PC-3 (cell line): ENCODE measurements around the gene APBB2. TPM values are rescaled to one million over a fixed set of nuclear protein-coding genes. Genes with fewer than 3 reads are reported as not detected.
"Not testable (repeated sequence)": the region's sequence is repeated elsewhere in the genome, so short reads cannot be mapped to it uniquely, and the experiment has no call there.

ENCODE experiments used
- ATAC-seq: fragments of 200-7000 bp; cut with Tn5 transposase; 2 replicates; pipeline ENCODE4 v1.9.1; 2020; ENCODE audit warnings: mild to moderate bottlenecking, moderate library complexity
- BruUV-seq: library from RNA; stranded (reverse); fragments of 400-500 nt; replicated peaks from 2 replicates; lab custom pipeline; 2021; lab: Mats Ljungman, UMichigan
- CTCF ChIA-PET: fragments of 300-600 bp; sonication (Branson Sonifier 250); formaldehyde crosslinking; loops from one replicate; lab custom pipeline; 2022; ENCODE audit warnings: antibody characterized with exemption; lab: Charles Lee
- POLR2A ChIA-PET: fragments of 300-600 bp; sonication (Branson Sonifier 250); formaldehyde crosslinking; loops from one replicate; lab custom pipeline; 2022; ENCODE audit warnings: antibody characterized with exemption; ENCODE audit not compliant: unreplicated experiment; lab: Charles Lee
- DNase-seq: peaks from one replicate; pipeline ENCODE4 v3.0.0-alpha.2; 2015
- H2AFZ ChIP-seq: fragments of 300-600 bp; sonication (generic); 2 replicates; pipeline ENCODE4 v1.6.0; 2016; ENCODE audit warnings: antibody characterized with exemption, low read length
- H3F3A ChIP-seq: fragments of 300-600 bp; sonication (generic); one replicate; pipeline ENCODE4 v1.6.0; 2017; ENCODE audit warnings: antibody characterized with exemption, low read length, control low read depth, mild to moderate bottlenecking; ENCODE audit not compliant: unreplicated experiment
- H3K27ac ChIP-seq: fragments of 300-600 bp; sonication (generic); 2 replicates; pipeline ENCODE4 v1.5.1; 2016; ENCODE audit warnings: mild to moderate bottlenecking, low read length
- H3K27me3 ChIP-seq: fragments of 300-600 bp; sonication (generic); 2 replicates; pipeline ENCODE4 v1.6.1; 2016; ENCODE audit warnings: low read length, mixed read lengths
- H3K36me3 ChIP-seq: fragments of 300-600 bp; sonication (generic); 2 replicates; pipeline ENCODE4 v1.6.1; 2016; ENCODE audit warnings: low read depth, mixed run types, low read length, mixed read lengths
- H3K4me1 ChIP-seq: fragments of 300-600 bp; sonication (generic); 2 replicates; pipeline ENCODE4 v1.5.1; 2016; ENCODE audit warnings: low read length; ENCODE audit not compliant: insufficient read depth
- H3K4me2 ChIP-seq: fragments of 300-600 bp; sonication (generic); 2 replicates; pipeline ENCODE4 v1.6.0; 2016; ENCODE audit warnings: low read length
- H3K4me3 ChIP-seq: fragments of 300-600 bp; sonication (generic); 2 replicates; pipeline ENCODE4 v1.5.1; 2016; ENCODE audit warnings: mild to moderate bottlenecking, low read length, mixed read lengths
- H3K79me2 ChIP-seq: fragments of 300-600 bp; sonication (generic); 2 replicates; pipeline ENCODE4 v1.6.1; 2017; ENCODE audit warnings: low read length, mixed read lengths
- H3K9ac ChIP-seq: fragments of 300-600 bp; sonication (generic); 2 replicates; pipeline ENCODE4 v1.6.0; 2016; ENCODE audit warnings: mild to moderate bottlenecking, low read length
- H3K9me2 ChIP-seq: fragments of 300-600 bp; sonication (generic); replicated peaks from 2 replicates; pipeline ENCODE4 v1.6.1; 2016; ENCODE audit warnings: mixed run types, low read length, mixed read lengths
- H3K9me3 ChIP-seq: fragments of 300-600 bp; sonication (generic); 2 replicates; pipeline ENCODE4 v1.6.1; 2016; ENCODE audit warnings: low read length, mixed read lengths
- H4K20me1 ChIP-seq: fragments of 300-600 bp; sonication (generic); 2 replicates; pipeline ENCODE4 v1.6.1; 2016; ENCODE audit warnings: low read length, mixed read lengths
- EZH2 ChIP-seq: fragments of 300-600 bp; sonication (generic); IDR thresholded peaks from one replicate; pipeline ENCODE4 v1.6.1; 2017; ENCODE audit warnings: antibody characterized with exemption, mild to moderate bottlenecking, low read length; ENCODE audit not compliant: unreplicated experiment
- EZH2phosphoT487 ChIP-seq: fragments of 300-600 bp; sonication (generic); IDR thresholded peaks from 2 replicates; pipeline ENCODE4 v1.6.1; 2018; ENCODE audit warnings: mild to moderate bottlenecking, antibody characterized with exemption, low read length, borderline replicate concordance
- intact Hi-C: fragments of 100-400 bp; cut with micrococcal nuclease; formaldehyde crosslinking; loops from 2 replicates; pipeline ENCODE4 v1.9.0; 2023
- total RNA-seq: library from RNA; depleted of rRNA; stranded (reverse); fragments of >200 nt; gene quantifications from 2 replicates; pipeline ENCODE4 v1.2.3, GENCODE V29; 2014
- TF ChIP-seq, protein P1 (sequence below): fragments of 300-600 bp; sonication (generic); conservative IDR thresholded peaks from 2 replicates; pipeline ENCODE4 v1.5.1; 2017; ENCODE audit warnings: antibody characterized with exemption, low read depth, mild to moderate bottlenecking, low read length

The APBB2 gene
- total RNA-seq, 1 experiment from 2014 or later = 24.7 TPM

DNA sequence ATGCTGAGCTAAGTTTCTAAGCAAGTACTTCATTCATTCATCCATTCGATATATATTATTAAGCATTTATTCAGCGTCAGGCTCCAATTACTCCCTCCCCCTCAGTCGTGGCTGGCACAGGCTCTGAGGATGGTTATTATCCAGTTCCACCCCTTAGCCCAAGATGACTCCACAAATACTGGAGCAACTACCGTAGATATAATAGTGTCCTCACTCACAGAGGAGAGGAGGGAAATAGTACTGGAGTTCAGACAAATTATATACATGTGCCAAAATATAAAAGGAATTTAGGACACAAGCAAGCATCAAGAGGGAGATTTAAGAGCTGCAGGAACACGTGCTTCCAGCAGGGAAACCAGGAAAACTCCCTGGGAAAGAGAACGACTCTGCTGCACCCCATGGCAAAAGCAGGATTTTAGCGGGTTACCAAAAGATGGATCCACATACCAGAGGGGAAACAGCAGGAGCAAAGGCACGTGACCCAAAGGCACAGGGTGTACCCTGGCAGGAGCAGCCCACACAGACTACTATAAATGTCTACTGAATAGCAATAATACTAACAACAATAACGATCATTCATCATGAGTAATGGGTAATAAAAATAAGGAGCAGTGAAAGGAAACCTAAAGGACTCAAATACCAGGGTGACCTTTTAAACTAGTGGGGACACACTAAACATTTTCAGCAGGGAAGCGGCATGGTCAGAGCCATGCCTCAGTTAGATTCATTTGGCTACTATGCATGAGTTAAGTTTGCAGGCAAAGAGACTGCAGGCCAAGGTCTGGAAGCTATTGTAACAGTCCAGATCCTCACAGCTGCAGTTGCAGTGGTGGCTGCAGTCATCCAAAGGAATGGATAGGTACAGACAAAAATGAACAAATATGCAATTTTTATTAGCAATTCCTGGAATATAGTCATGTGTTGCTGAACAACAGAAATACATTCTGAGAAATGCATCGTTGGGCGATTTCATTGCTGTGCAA lies 153.7 kb downstream of the APBB2 start:
- no peak for DNase-seq
- H2AFZ ChIP-seq = no peak overlapping the region
- no peak for ATAC-seq
- H3K36me3 ChIP-seq = no peaks in the 10 kb centered on the region
- H3K9me2 ChIP-seq = no peaks in the 10 kb centered on the region
- H3K4me1 ChIP-seq = no peaks in the 10 kb centered on the region
- H3K27ac ChIP-seq = no peak overlapping the region
- H3K9me3 ChIP-seq = no peaks in the 10 kb centered on the region
- H3F3A ChIP-seq = no peaks in the 10 kb centered on the region
- ChIA-PET CTCF (no interaction called here), POLR2A (no interaction called here)
- H4K20me1 ChIP-seq = no peaks in the 10 kb centered on the region
- no peaks in the 10 kb centered on the region for H3K27me3 ChIP-seq
- H3K4me3 ChIP-seq = no peak overlapping the region
- no peak overlapping the region for H3K9ac ChIP-seq
- intact Hi-C loops = no loop called here
- BruUV-seq = no TSS peak
- no peak for TF ChIP-seq EZH2phosphoT487
- no peak for TF ChIP-seq EZH2
- TF ChIP-seq, protein P1, sequence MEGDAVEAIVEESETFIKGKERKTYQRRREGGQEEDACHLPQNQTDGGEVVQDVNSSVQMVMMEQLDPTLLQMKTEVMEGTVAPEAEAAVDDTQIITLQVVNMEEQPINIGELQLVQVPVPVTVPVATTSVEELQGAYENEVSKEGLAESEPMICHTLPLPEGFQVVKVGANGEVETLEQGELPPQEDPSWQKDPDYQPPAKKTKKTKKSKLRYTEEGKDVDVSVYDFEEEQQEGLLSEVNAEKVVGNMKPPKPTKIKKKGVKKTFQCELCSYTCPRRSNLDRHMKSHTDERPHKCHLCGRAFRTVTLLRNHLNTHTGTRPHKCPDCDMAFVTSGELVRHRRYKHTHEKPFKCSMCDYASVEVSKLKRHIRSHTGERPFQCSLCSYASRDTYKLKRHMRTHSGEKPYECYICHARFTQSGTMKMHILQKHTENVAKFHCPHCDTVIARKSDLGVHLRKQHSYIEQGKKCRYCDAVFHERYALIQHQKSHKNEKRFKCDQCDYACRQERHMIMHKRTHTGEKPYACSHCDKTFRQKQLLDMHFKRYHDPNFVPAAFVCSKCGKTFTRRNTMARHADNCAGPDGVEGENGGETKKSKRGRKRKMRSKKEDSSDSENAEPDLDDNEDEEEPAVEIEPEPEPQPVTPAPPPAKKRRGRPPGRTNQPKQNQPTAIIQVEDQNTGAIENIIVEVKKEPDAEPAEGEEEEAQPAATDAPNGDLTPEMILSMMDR = no peak
- no peaks in the 10 kb centered on the region for H3K79me2 ChIP-seq
- H3K4me2 ChIP-seq = no peak overlapping the region

DNA sequence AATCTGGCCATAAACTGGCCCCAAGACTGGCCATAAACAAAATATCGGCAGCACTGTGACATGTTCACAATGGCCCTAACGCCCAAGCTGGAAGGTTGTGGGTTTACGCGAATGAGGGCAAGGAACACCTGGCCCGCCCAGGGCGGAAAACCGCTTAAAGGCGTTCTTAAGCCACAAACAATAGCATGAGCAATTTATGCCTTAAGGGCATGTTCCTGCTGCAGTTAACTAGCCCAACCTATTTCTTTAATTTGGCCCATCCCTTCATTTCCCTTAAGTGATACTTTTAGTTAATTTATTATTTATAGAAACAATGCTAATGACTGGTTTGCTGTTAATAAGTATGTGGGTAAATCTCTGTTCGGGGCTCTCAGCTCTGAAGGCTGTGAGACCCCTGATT lies 154.9 kb downstream of the APBB2 start:
- H3K36me3 ChIP-seq, H3K27ac ChIP-seq, H3K9ac ChIP-seq, BruUV-seq, H3K4me2 ChIP-seq, intact Hi-C loops, H3K79me2 ChIP-seq, H3K4me1 ChIP-seq, ATAC-seq, H3K9me3 ChIP-seq, H3K9me2 ChIP-seq, CTCF ChIA-PET, POLR2A ChIA-PET, H3F3A ChIP-seq, DNase-seq, H2AFZ ChIP-seq, H3K4me3 ChIP-seq, H4K20me1 ChIP-seq, H3K27me3 ChIP-seq: not testable (repeated sequence)

DNA sequence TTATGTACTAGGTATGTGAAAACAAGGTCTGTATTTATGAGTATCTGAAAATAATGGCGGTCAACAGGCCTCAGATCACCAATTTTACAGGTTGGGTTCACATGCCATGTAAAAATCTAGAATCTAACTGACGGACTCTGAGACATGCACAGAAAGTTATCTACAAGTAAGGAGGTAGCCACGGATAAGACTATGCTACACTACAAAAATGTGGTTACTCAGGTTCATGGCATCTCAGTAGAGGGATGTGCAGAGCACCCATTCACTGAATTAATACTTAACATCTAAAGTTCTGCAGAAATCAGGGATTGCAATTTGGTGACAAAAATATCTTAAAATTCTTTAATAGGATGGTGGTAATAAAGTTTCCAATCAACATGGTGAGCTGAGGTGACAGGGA lies 155.9 kb downstream of the APBB2 start:
- H3K27me3 ChIP-seq = no peaks in the 10 kb centered on the region
- H3F3A ChIP-seq = no peaks in the 10 kb centered on the region
- BruUV-seq = no TSS peak
- H3K4me2 ChIP-seq = no peak overlapping the region
- POLR2A ChIA-PET = no interaction called here
- H3K9ac ChIP-seq = no peak overlapping the region
- intact Hi-C loops = no loop called here
- CTCF ChIA-PET = no interaction called here
- no peaks in the 10 kb centered on the region for H3K79me2 ChIP-seq
- no peak overlapping the region for H3K27ac ChIP-seq
- H3K9me2 ChIP-seq = no peaks in the 10 kb centered on the region
- no peaks in the 10 kb centered on the region for H3K4me1 ChIP-seq
- no peaks in the 10 kb centered on the region for H4K20me1 ChIP-seq
- H3K36me3 ChIP-seq = no peaks in the 10 kb centered on the region
- DNase-seq (no peak), ATAC-seq (no peak)
- TF ChIP-seq EZH2phosphoT487 = no peak
- TF ChIP-seq, protein P1 = no peak
- TF ChIP-seq EZH2 = no peak
- no peaks in the 10 kb centered on the region for H3K9me3 ChIP-seq
- no peak overlapping the region for H3K4me3 ChIP-seq
- no peak overlapping the region for H2AFZ ChIP-seq
